ENCODE results near the gene ZDHHC17. TPM values are rescaled to one million over a fixed set of nuclear protein-coding genes. Genes with fewer than 3 reads are reported as not detected.
A peak's percentile ranks its signal among the peaks of the same experiment; 100 is the strongest.

Gene ZDHHC17
- polyA plus RNA-seq, 1 of the 3 experiments (the other 2 are of a cell fraction) = 28.6 TPM

DNA sequence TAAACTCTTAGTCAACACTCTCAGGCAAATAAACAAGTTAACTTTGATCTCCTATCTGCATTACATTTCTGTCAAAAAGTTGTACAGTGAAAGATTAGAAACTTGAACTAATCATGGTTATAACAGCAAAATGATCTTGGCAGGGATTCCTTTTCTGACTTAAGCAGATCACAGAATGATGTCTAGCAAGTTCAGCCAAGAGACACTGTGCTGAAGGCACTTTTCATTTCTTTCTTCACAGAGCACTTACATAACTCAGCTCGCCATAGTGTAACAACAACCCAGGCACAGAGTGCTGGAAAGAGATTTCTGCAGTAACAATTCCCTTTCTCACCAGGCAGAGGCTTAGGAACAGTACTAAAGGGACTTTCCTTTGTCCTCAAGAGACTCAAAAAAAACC lies 134.5 kb downstream of the ZDHHC17 start:
- 89% methylated on average over 1 of the region's 1 CpG for WGBS (ENCODE audit: low lambda C conversion rate)
- Histone ChIP-seq H3F3A (replicated peaks; ENCODE audit: insufficient read depth) (no peaks in the 10 kb centered on the region), H3K4me3 (ENCODE audit: low read depth in 2 of 2, low read length in 1 of 2) (no peak overlapping the region), H3K9ac (no peak overlapping the region), H3K79me2 (ENCODE audit: insufficient read depth) (no peaks in the 10 kb centered on the region), H4K20me1 (ENCODE audit: insufficient read depth) (no peaks in the 10 kb centered on the region), H3K4me2 (no peak overlapping the region), H3K4me1 (ENCODE audit: control insufficient read depth in 1 of 2, insufficient read depth in 2 of 2, low read depth in 1 of 2, low read length in 1 of 2) (peaks cover 0 to 2% of the 10 kb centered on the region in 2 experiments; a peak in 2 of 4 replicates), H3K27ac (ENCODE audit: low read depth in 2 of 2, low read length in 1 of 2) (no peak overlapping the region; a peak in 1 of 4 replicates), H2AFZ (ENCODE audit: low read depth) (0 out of 2 replicates have a peak overlapping the region, but pooled peaks have one; percentile 5), H3K27me3 (ENCODE audit: insufficient read depth) (no peaks in the 10 kb centered on the region), H3K36me3 (replicated peaks in 1 of 2; ENCODE audit: control insufficient read depth in 1 of 2, insufficient read depth in 2 of 2, low read length in 1 of 2) (no peaks in the 10 kb centered on the region), H3K9me2 (no peaks in the 10 kb centered on the region), H3K9me3 (peaks cover 4% of the 10 kb centered on the region)
- POLR2A ChIA-PET = no interaction called here
- TF ChIP-seq NRF1 (IDR thresholded peaks at IDR 0.05; ENCODE audit: low read depth, low read length) (no peak), SMC3 (IDR thresholded peaks at IDR 0.05; ENCODE audit: low read depth, low read length) (no peak)
- CTCF ChIA-PET = no interaction called here
- no peak for DNase-seq

DNA sequence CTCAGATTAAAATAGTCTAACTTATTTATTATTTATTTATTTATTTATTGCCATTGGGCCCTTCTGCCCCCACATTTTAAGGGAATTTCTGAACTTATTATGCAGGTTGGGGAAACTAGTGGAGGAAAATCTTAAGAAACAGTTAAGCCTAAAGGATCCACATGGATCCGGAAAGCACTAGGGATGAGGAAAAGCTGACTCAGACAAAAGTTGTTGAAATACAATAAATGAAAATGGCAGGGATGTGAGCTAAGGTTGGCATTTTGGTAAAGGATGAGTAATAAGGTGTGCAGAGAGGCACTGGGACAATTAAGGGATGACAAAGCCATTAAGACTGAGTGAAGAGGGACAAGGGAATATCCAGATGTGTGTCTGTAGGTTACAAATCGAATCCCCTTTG lies 135.6 kb downstream of the ZDHHC17 start:
- ChIA-PET POLR2A (no interaction called here), CTCF (interaction anchor here (0.9 kb wide), 1 partner anchor 111 kb away, joined by 3 read pairs; no protein-coding TSS in a partner anchor)
- Histone ChIP-seq H3K4me2 (no peak overlapping the region), H3K9ac (no peak overlapping the region), H3K9me3 (no peaks in the 10 kb centered on the region; the same call in 1 of the 2 replicates), H3K79me2 (ENCODE audit: insufficient read depth) (no peaks in the 10 kb centered on the region), H3F3A (replicated peaks; ENCODE audit: insufficient read depth) (no peaks in the 10 kb centered on the region), H3K4me3 (ENCODE audit: low read depth in 2 of 2, low read length in 1 of 2) (no peak overlapping the region), H3K4me1 (ENCODE audit: control insufficient read depth in 1 of 2, insufficient read depth in 2 of 2, low read depth in 1 of 2, low read length in 1 of 2) (peaks cover 0 to 2% of the 10 kb centered on the region in 2 experiments; a peak in 2 of 4 replicates), H3K36me3 (replicated peaks in 1 of 2; ENCODE audit: control insufficient read depth in 1 of 2, insufficient read depth in 2 of 2, low read length in 1 of 2) (no peaks in the 10 kb centered on the region), H2AFZ (ENCODE audit: low read depth) (no peak overlapping the region), H3K27me3 (ENCODE audit: insufficient read depth) (no peaks in the 10 kb centered on the region), H3K27ac (ENCODE audit: low read depth in 2 of 2, low read length in 1 of 2) (no peak overlapping the region), H3K9me2 (no peaks in the 10 kb centered on the region), H4K20me1 (ENCODE audit: insufficient read depth) (no peaks in the 10 kb centered on the region)
- WGBS (ENCODE audit: low lambda C conversion rate) = 89% methylated on average over 2 of the region's 2 CpGs
- DNase-seq = no peak
- TF ChIP-seq JUND (IDR thresholded peaks at IDR 0.05) (no peak), CHD2 (IDR thresholded peaks at IDR 0.05; ENCODE audit: low read length, partially characterized antibody) (no peak), RXRA (IDR thresholded peaks at IDR 0.05; ENCODE audit: borderline replicate concordance, low read depth) (no peak), EZH2phosphoT487 (IDR thresholded peaks at IDR 0.05; ENCODE audit: borderline replicate concordance, low read depth) (no peak), YY1 (IDR thresholded peaks at IDR 0.05; ENCODE audit: low read depth) (no peak), TCF12 (IDR thresholded peaks at IDR 0.05) (no peak), MXI1 (IDR thresholded peaks at IDR 0.05; ENCODE audit: low read depth, low read length) (no peak), ELF1 (IDR thresholded peaks at IDR 0.05) (no peak), RAD21 (IDR thresholded peaks at IDR 0.05; ENCODE audit: low read length) (no peak), TAF1 (IDR thresholded peaks at IDR 0.05; ENCODE audit: borderline replicate concordance, low read depth, low read length) (no peak), RCOR1 (IDR thresholded peaks at IDR 0.05; ENCODE audit: low read length) (no peak), SMC3 (IDR thresholded peaks at IDR 0.05; ENCODE audit: low read depth, low read length) (no peak), SIN3A (IDR thresholded peaks at IDR 0.05; ENCODE audit: borderline replicate concordance, low read depth, low read length) (no peak), TEAD4 (IDR thresholded peaks at IDR 0.05; ENCODE audit: borderline replicate concordance, insufficient read depth) (no peak)
- TF ChIP-seq, protein P1, sequence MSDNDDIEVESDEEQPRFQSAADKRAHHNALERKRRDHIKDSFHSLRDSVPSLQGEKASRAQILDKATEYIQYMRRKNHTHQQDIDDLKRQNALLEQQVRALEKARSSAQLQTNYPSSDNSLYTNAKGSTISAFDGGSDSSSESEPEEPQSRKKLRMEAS (IDR thresholded peaks at IDR 0.05; ENCODE audit: low read depth) = no peak
- TF ChIP-seq, protein P2, sequence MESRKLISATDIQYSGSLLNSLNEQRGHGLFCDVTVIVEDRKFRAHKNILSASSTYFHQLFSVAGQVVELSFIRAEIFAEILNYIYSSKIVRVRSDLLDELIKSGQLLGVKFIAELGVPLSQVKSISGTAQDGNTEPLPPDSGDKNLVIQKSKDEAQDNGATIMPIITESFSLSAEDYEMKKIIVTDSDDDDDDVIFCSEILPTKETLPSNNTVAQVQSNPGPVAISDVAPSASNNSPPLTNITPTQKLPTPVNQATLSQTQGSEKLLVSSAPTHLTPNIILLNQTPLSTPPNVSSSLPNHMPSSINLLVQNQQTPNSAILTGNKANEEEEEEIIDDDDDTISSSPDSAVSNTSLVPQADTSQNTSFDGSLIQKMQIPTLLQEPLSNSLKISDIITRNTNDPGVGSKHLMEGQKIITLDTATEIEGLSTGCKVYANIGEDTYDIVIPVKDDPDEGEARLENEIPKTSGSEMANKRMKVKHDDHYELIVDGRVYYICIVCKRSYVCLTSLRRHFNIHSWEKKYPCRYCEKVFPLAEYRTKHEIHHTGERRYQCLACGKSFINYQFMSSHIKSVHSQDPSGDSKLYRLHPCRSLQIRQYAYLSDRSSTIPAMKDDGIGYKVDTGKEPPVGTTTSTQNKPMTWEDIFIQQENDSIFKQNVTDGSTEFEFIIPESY (IDR thresholded peaks at IDR 0.05; ENCODE audit: borderline replicate concordance, low read depth) = no peak
- TF ChIP-seq, protein P3, sequence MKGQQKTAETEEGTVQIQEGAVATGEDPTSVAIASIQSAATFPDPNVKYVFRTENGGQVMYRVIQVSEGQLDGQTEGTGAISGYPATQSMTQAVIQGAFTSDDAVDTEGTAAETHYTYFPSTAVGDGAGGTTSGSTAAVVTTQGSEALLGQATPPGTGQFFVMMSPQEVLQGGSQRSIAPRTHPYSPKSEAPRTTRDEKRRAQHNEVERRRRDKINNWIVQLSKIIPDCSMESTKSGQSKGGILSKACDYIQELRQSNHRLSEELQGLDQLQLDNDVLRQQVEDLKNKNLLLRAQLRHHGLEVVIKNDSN (IDR thresholded peaks at IDR 0.05; ENCODE audit: borderline replicate concordance, low read depth) = no peak
- TF ChIP-seq, protein P4, sequence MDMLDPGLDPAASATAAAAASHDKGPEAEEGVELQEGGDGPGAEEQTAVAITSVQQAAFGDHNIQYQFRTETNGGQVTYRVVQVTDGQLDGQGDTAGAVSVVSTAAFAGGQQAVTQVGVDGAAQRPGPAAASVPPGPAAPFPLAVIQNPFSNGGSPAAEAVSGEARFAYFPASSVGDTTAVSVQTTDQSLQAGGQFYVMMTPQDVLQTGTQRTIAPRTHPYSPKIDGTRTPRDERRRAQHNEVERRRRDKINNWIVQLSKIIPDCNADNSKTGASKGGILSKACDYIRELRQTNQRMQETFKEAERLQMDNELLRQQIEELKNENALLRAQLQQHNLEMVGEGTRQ (IDR thresholded peaks at IDR 0.05; ENCODE audit: borderline replicate concordance, low read depth, low read length) = no peak
- TF ChIP-seq, protein P5, sequence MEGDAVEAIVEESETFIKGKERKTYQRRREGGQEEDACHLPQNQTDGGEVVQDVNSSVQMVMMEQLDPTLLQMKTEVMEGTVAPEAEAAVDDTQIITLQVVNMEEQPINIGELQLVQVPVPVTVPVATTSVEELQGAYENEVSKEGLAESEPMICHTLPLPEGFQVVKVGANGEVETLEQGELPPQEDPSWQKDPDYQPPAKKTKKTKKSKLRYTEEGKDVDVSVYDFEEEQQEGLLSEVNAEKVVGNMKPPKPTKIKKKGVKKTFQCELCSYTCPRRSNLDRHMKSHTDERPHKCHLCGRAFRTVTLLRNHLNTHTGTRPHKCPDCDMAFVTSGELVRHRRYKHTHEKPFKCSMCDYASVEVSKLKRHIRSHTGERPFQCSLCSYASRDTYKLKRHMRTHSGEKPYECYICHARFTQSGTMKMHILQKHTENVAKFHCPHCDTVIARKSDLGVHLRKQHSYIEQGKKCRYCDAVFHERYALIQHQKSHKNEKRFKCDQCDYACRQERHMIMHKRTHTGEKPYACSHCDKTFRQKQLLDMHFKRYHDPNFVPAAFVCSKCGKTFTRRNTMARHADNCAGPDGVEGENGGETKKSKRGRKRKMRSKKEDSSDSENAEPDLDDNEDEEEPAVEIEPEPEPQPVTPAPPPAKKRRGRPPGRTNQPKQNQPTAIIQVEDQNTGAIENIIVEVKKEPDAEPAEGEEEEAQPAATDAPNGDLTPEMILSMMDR (IDR thresholded peaks at IDR 0.05) = no peak

Data from SK-N-SH (cell line).